ENCODE data around the gene C2CD4D.
"Not testable (repeated sequence)": the region's sequence is repeated elsewhere in the genome, so short reads cannot be mapped to it uniquely, and the experiment has no call there.

C2CD4D gene

GRCh38 chr1:151882466-151882865 is 42.8 kb upstream of the C2CD4D start:
- TF ChIP-seq CTCF (conservative IDR thresholded peaks at IDR 0.05; ENCODE audit: low read depth): no peak
- ChIA-PET CTCF (interaction anchor here (0.6 to 1.9 kb wide), 3 partner anchors 36 to 289 kb away, joined by 4 to 10 read pairs (median 4); no protein-coding TSS in a partner anchor), POLR2A (ENCODE audit: low non-redundant PET) (interaction anchor here (0.6 kb wide), 1 partner anchor 39 kb away, joined by 4 read pairs; no protein-coding TSS in a partner anchor)
- H3K27ac ChIP-seq: no peak overlapping the region
- no peak for DNase-seq (ENCODE audit: low spot score)

- CTCF ChIA-PET: interaction anchor here (0.6 to 1.9 kb wide), 8 partner anchors 10 to 288 kb away, joined by 3 to 10 read pairs (median 4); no protein-coding TSS in a partner anchor
- DNase-seq (ENCODE audit: low spot score): no peak
- POLR2A ChIA-PET (ENCODE audit: low non-redundant PET): no interaction called here
- no peak overlapping the region for H3K27ac ChIP-seq
- TF ChIP-seq CTCF (conservative IDR thresholded peaks at IDR 0.05; ENCODE audit: low read depth): peak; percentile 32
Observed at GRCh38 chr1:151881479-151881878, 41.9 kb upstream of the C2CD4D start.

GRCh38 chr1:151875419-151876097 is 35.9 kb upstream of the C2CD4D start:
- no peak for TF ChIP-seq CTCF (conservative IDR thresholded peaks at IDR 0.05; ENCODE audit: low read depth)
- ChIA-PET CTCF (no interaction called here), POLR2A (ENCODE audit: low non-redundant PET) (no interaction called here)
- H3K27ac ChIP-seq: no peak overlapping the region
- DNase-seq (ENCODE audit: low spot score): no peak

GRCh38 chr1:151872776-151873175 is 33.2 kb upstream of the C2CD4D start:
- CTCF ChIA-PET; DNase-seq (ENCODE audit: low spot score); H3K27ac ChIP-seq; POLR2A ChIA-PET (ENCODE audit: low non-redundant PET): not testable (repeated sequence)

GRCh38 chr1:151871284-151872030 is 31.8 kb upstream of the C2CD4D start:
- no peak overlapping the region for H3K27ac ChIP-seq
- TF ChIP-seq CTCF (conservative IDR thresholded peaks at IDR 0.05; ENCODE audit: low read depth): no peak
- ChIA-PET POLR2A (ENCODE audit: low non-redundant PET) (interaction anchor here (0.7 kb wide), 1 partner anchor 38 kb away, joined by 4 read pairs; the partner anchor contains the start of gene THEM4), CTCF (interaction anchor here (1.2 kb wide), 1 partner anchor 10 kb away, joined by 3 read pairs; no protein-coding TSS in a partner anchor)
- no peak for DNase-seq (ENCODE audit: low spot score)

- H3K27ac ChIP-seq: no peak overlapping the region
- ChIA-PET CTCF (interaction anchor here (0.6 kb wide), 1 partner anchor 341 kb away, joined by 3 read pairs; no protein-coding TSS in a partner anchor), POLR2A (ENCODE audit: low non-redundant PET) (no interaction called here)
- DNase-seq (ENCODE audit: low spot score): no peak
- TF ChIP-seq CTCF (conservative IDR thresholded peaks at IDR 0.05; ENCODE audit: low read depth): no peak
Observed at GRCh38 chr1:151868486-151868885, 28.9 kb upstream of the C2CD4D start.
